GM12892 (cell line): ENCODE results near the gene ELOVL6.

ENCODE experiments used
- POLR2A ChIP-seq: IDR thresholded peaks from 2 replicates; pipeline ENCODE4 v1.6.1; 2011; ENCODE audit warnings: low read depth, low read length, control low read depth
- POLR2AphosphoS5 ChIP-seq: IDR thresholded peaks from 2 replicates; pipeline ENCODE4 v1.6.1; 2011; ENCODE audit warnings: low read depth, low read length, control low read depth
- TAF1 ChIP-seq: IDR thresholded peaks from 2 replicates; pipeline ENCODE4 v1.6.1; 2011; ENCODE audit warnings: low read depth, mild to moderate bottlenecking, control low read depth, low read length, borderline replicate concordance

DNA sequence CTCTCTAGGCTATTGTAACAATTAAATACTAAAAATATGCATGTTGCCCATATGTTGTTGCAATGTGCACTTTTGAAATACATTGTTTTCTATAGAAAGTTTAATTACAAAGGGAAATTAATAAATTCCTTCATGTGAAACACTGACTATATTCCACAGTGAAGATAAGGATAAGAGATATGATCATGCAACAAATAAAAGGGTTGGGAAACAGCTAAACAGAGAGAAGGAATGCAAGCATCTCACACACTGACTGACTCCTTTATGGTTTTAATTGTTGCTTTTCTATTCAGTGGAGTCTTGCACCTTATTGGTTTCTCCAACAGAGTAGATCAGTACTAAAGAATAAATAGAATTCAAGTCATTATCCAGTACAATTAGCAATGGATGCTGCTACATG, 37.8 kb downstream of the ELOVL6 start:
- no peak for TF ChIP-seq POLR2AphosphoS5
- no peak for TF ChIP-seq POLR2A
- no peak for TF ChIP-seq TAF1
